ENCODE results near the gene TRIP13. TPM values are rescaled to one million over a fixed set of nuclear protein-coding genes. Genes with fewer than 3 reads are reported as not detected.
A peak's percentile ranks its signal among the peaks of the same experiment; 100 is the strongest.

Gene TRIP13
- total and polyA plus RNA-seq, 2 of the 13 experiments (the other 11 are each of a cell fraction or from before 2014, with no cell fraction given), result 13.5 to 33.0 TPM

GRCh38 chr5:919356-920000 lies 26.8 kb downstream of the TRIP13 start (continued):
- TF ChIP-seq CHCHD3 (CRISPR knock-in tag; IDR thresholded peaks at IDR 0.05) (no peak), HOXA9 (CRISPR knock-in tag; IDR thresholded peaks at IDR 0.05; ENCODE audit: borderline replicate concordance) (no peak), GZF1 (CRISPR knock-in tag; IDR thresholded peaks at IDR 0.05) (no peak), EEA1 (CRISPR knock-in tag; IDR thresholded peaks at IDR 0.05; ENCODE audit: borderline replicate concordance) (no peak), ZNF609 (CRISPR knock-in tag; IDR thresholded peaks at IDR 0.05; ENCODE audit: borderline replicate concordance) (peak; percentile 92), ZHX1 (CRISPR knock-in tag; IDR thresholded peaks at IDR 0.05; ENCODE audit: low read depth) (no peak), STAT5B (CRISPR knock-in tag; IDR thresholded peaks at IDR 0.05) (no peak), ZNF382 (CRISPR knock-in tag; IDR thresholded peaks at IDR 0.05; ENCODE audit: borderline replicate concordance) (no peak), ZSCAN22 (CRISPR knock-in tag; IDR thresholded peaks at IDR 0.05) (no peak), KLF11 (CRISPR knock-in tag; IDR thresholded peaks at IDR 0.05) (no peak), IRX3 (CRISPR knock-in tag; IDR thresholded peaks at IDR 0.05; ENCODE audit: borderline replicate concordance, low read depth) (no peak), ZFP36L2 (CRISPR knock-in tag; IDR thresholded peaks at IDR 0.05) (no peak), ZFY (CRISPR knock-in tag; IDR thresholded peaks at IDR 0.05) (no peak), TCF7L2 (IDR thresholded peaks at IDR 0.05; ENCODE audit: low read depth, low read length) (no peak), TBX2 (CRISPR knock-in tag; IDR thresholded peaks at IDR 0.05; ENCODE audit: borderline replicate concordance) (peak; percentile 95), NCOA5 (CRISPR knock-in tag; IDR thresholded peaks at IDR 0.05) (no peak), NFAT5 (CRISPR knock-in tag; IDR thresholded peaks at IDR 0.05) (no peak), ADNP (CRISPR knock-in tag; IDR thresholded peaks at IDR 0.05) (no peak)

All from HepG2 (cell line).